Mesendoderm (in vitro differentiated cells): ENCODE measurements around the gene ANO4.

Experiments used
- DNase-seq: peaks from one replicate; pipeline ENCODE4 v3.0.0; 2013
- H2AK5ac ChIP-seq: 2 replicates; pipeline ENCODE4 v1.6.1; 2013; ENCODE audit warnings: low read length, inconsistent platforms
- H2BK120ac ChIP-seq: 2 replicates; pipeline ENCODE4 v1.6.1; 2013; ENCODE audit warnings: low read depth, mild to moderate bottlenecking, low read length, moderate library complexity, mixed read lengths
- H2BK15ac ChIP-seq: replicated peaks from 2 replicates; pipeline ENCODE4 v1.6.1; 2013; ENCODE audit warnings: low read depth, mild to moderate bottlenecking, moderate library complexity
- H2BK5ac ChIP-seq: 2 replicates; pipeline ENCODE4 v1.6.1; 2013; ENCODE audit warnings: low read length, inconsistent platforms
- H3K18ac ChIP-seq: 2 replicates; pipeline ENCODE4 v1.6.1; 2013; ENCODE audit warnings: mild to moderate bottlenecking, low read length, mixed read lengths
- H3K23ac ChIP-seq: one replicate; pipeline ENCODE4 v1.6.1; 2013; ENCODE audit warnings: low read length
- H3K27ac ChIP-seq: 2 replicates; pipeline ENCODE4 v1.5.1; 2013; ENCODE audit warnings: low read depth, mild to moderate bottlenecking, inconsistent platforms, low read length, moderate library complexity
- H3K27me3 ChIP-seq: 2 replicates; pipeline ENCODE4 v1.6.1; 2013; ENCODE audit warnings: low read length, control low read depth, mild to moderate bottlenecking, inconsistent platforms; ENCODE audit not compliant: insufficient read depth, poor library complexity
- H3K36me3 ChIP-seq: 2 replicates; pipeline ENCODE4 v1.6.1; 2013; ENCODE audit warnings: low read length, inconsistent platforms; ENCODE audit not compliant: control insufficient read depth, insufficient read depth
- H3K4ac ChIP-seq: one replicate; pipeline ENCODE4 v1.6.1; 2013; ENCODE audit warnings: low read depth, mild to moderate bottlenecking, low read length, moderate library complexity
- H3K4me1 ChIP-seq: 2 replicates; pipeline ENCODE4 v1.6.1; 2013; ENCODE audit warnings: low read depth, low read length, inconsistent platforms; ENCODE audit not compliant: control insufficient read depth
- H3K4me2 ChIP-seq: 2 replicates; pipeline ENCODE4 v1.6.1; 2013; ENCODE audit warnings: low read length
- H3K4me3 ChIP-seq: 2 replicates; pipeline ENCODE4 v1.5.1; 2013; ENCODE audit warnings: mild to moderate bottlenecking, low read length
- H3K56ac ChIP-seq: one replicate; pipeline ENCODE4 v1.6.1; 2013; ENCODE audit warnings: low read length
- H3K79me1 ChIP-seq: 2 replicates; pipeline ENCODE4 v1.6.1; 2013; ENCODE audit warnings: low read length, inconsistent platforms
- H3K79me2 ChIP-seq: 2 replicates; pipeline ENCODE4 v1.6.1; 2013; ENCODE audit warnings: mild to moderate bottlenecking, low read length; ENCODE audit not compliant: control insufficient read depth, insufficient read depth
- H3K9ac ChIP-seq: 2 replicates; pipeline ENCODE4 v1.6.1; 2013; ENCODE audit warnings: low read length, inconsistent platforms
- H4K5ac ChIP-seq: one replicate; pipeline ENCODE4 v1.6.1; 2013; ENCODE audit warnings: low read length
- H4K8ac ChIP-seq: one replicate; pipeline ENCODE4 v1.6.1; 2013; ENCODE audit warnings: low read depth, mild to moderate bottlenecking, control low read depth, low read length, moderate library complexity
- WGBS: extraction: QIAGEN DNeasy Blood & Tissue Kit; methylation state at CpG from one replicate; pipeline ENCODE4 v1.1.7; 2013; ENCODE audit warnings: low lambda C conversion rate, missing lambda C conversion rate; ENCODE audit not compliant: insufficient coverage; ENCODE audit errors: extremely low coverage; 5-methylcytosine and 5-hydroxymethylcytosine counted together

The ANO4 gene

GRCh38 chr12:100790552-100790951, 4.0 kb upstream of the ANO4 start:
- Histone ChIP-seq H4K8ac (no peak overlapping the region), H3K4ac (no peak overlapping the region), H2BK120ac (no peak overlapping the region), H3K4me3 (no peak overlapping the region), H3K18ac (no peak overlapping the region), H3K27ac (no peak overlapping the region), H3K36me3 (no peaks in the 10 kb centered on the region), H3K4me1 (peaks cover 8% of the 10 kb centered on the region), H3K9ac (no peak overlapping the region), H3K79me2 (no peaks in the 10 kb centered on the region), H2AK5ac (no peak overlapping the region), H3K4me2 (no peak overlapping the region), H2BK5ac (no peak overlapping the region), H3K56ac (no peak overlapping the region), H3K79me1 (no peaks in the 10 kb centered on the region), H4K5ac (no peak overlapping the region), H3K23ac (no peak overlapping the region), H3K27me3 (no peaks in the 10 kb centered on the region), H2BK15ac (no peak overlapping the region)
- DNase-seq, result no peak
- WGBS, result no CpG with 5 or more reads among the region's 1 CpG

GRCh38 chr12:100793182-100793581, 1.4 kb upstream of the ANO4 start:
- Histone ChIP-seq H3K4ac (no peak overlapping the region), H3K4me2 (no peak overlapping the region), H3K27ac (no peak overlapping the region), H3K4me1 (peaks cover 10% of the 10 kb centered on the region), H3K4me3 (no peak overlapping the region), H3K23ac (no peak overlapping the region), H2AK5ac (no peak overlapping the region), H3K18ac (no peak overlapping the region), H4K5ac (no peak overlapping the region), H3K9ac (no peak overlapping the region), H4K8ac (no peak overlapping the region), H2BK15ac (no peak overlapping the region), H2BK5ac (no peak overlapping the region), H2BK120ac (no peak overlapping the region), H3K36me3 (no peaks in the 10 kb centered on the region), H3K27me3 (no peaks in the 10 kb centered on the region), H3K79me2 (no peaks in the 10 kb centered on the region), H3K56ac (no peak overlapping the region), H3K79me1 (no peaks in the 10 kb centered on the region)
- peak; percentile 6 for DNase-seq
- WGBS, result no CpG with 5 or more reads among the region's 2 CpGs

GRCh38 chr12:100795174-100795799, 711 bp downstream of the ANO4 start:
- no CpG with 5 or more reads among the region's 9 CpGs for WGBS
- H3K36me3 ChIP-seq, result no peaks in the 10 kb centered on the region
- no peak overlapping the region for H2AK5ac ChIP-seq
- H3K4me2 ChIP-seq, result no peak overlapping the region
- no peak overlapping the region for H3K56ac ChIP-seq
- no peak overlapping the region for H3K23ac ChIP-seq
- no peak overlapping the region for H2BK5ac ChIP-seq
- no peak overlapping the region for H2BK15ac ChIP-seq
- no peaks in the 10 kb centered on the region for H3K27me3 ChIP-seq
- peak overlapping the region; percentile 2 for H3K27ac ChIP-seq
- H3K4ac ChIP-seq, result no peak overlapping the region
- H3K4me1 ChIP-seq, result peaks cover 8% of the 10 kb centered on the region
- H2BK120ac ChIP-seq, result no peak overlapping the region
- no peak overlapping the region for H3K18ac ChIP-seq
- H4K8ac ChIP-seq, result no peak overlapping the region
- no peak overlapping the region for H3K9ac ChIP-seq
- DNase-seq, result peak; percentile 11
- H3K79me1 ChIP-seq, result no peaks in the 10 kb centered on the region
- no peaks in the 10 kb centered on the region for H3K79me2 ChIP-seq
- H4K5ac ChIP-seq, result no peak overlapping the region
- no peak overlapping the region for H3K4me3 ChIP-seq

- H3K4me3 ChIP-seq, result no peak overlapping the region
- no peak overlapping the region for H4K8ac ChIP-seq
- no peaks in the 10 kb centered on the region for H3K27me3 ChIP-seq
- H3K4ac ChIP-seq, result no peak overlapping the region
- H2BK120ac ChIP-seq, result no peak overlapping the region
- H3K36me3 ChIP-seq, result no peaks in the 10 kb centered on the region
- H2AK5ac ChIP-seq, result no peak overlapping the region
- H4K5ac ChIP-seq, result no peak overlapping the region
- no peak overlapping the region for H3K23ac ChIP-seq
- no peak for DNase-seq
- peak overlapping the region; percentile 92 for H2BK15ac ChIP-seq
- H3K4me2 ChIP-seq, result no peak overlapping the region
- H3K79me1 ChIP-seq, result no peaks in the 10 kb centered on the region
- no peaks in the 10 kb centered on the region for H3K79me2 ChIP-seq
- H3K9ac ChIP-seq, result no peak overlapping the region
- no peak overlapping the region for H3K56ac ChIP-seq
- H3K27ac ChIP-seq, result no peak overlapping the region
- H2BK5ac ChIP-seq, result no peak overlapping the region
- peaks cover 8% of the 10 kb centered on the region for H3K4me1 ChIP-seq
- H3K18ac ChIP-seq, result peak overlapping the region; percentile 51
- no CpG with 5 or more reads among the region's 6 CpGs for WGBS
These were observed 1.2 kb downstream of the ANO4 start for GRCh38 chr12:100795800-100796179.

- no peak overlapping the region for H3K56ac ChIP-seq
- H3K9ac ChIP-seq, result no peak overlapping the region
- no peak overlapping the region for H3K18ac ChIP-seq
- no peaks in the 10 kb centered on the region for H3K36me3 ChIP-seq
- H4K5ac ChIP-seq, result no peak overlapping the region
- WGBS, result no CpG with 5 or more reads among the region's 3 CpGs
- H2BK120ac ChIP-seq, result no peak overlapping the region
- no peak overlapping the region for H2BK5ac ChIP-seq
- no peak for DNase-seq
- no peak overlapping the region for H3K4me2 ChIP-seq
- H3K27ac ChIP-seq, result no peak overlapping the region
- no peaks in the 10 kb centered on the region for H3K79me2 ChIP-seq
- no peak overlapping the region for H4K8ac ChIP-seq
- no peak overlapping the region for H3K4me3 ChIP-seq
- H2BK15ac ChIP-seq, result no peak overlapping the region
- no peaks in the 10 kb centered on the region for H3K27me3 ChIP-seq
- H2AK5ac ChIP-seq, result no peak overlapping the region
- H3K4ac ChIP-seq, result no peak overlapping the region
- no peaks in the 10 kb centered on the region for H3K79me1 ChIP-seq
- peaks cover 8% of the 10 kb centered on the region for H3K4me1 ChIP-seq
- H3K23ac ChIP-seq, result no peak overlapping the region
These were observed 2.0 kb downstream of the ANO4 start for GRCh38 chr12:100796621-100797020.

GRCh38 chr12:100797246-100797645, 2.7 kb downstream of the ANO4 start:
- no CpG with 5 or more reads among the region's 1 CpG for WGBS
- no peak overlapping the region for H2AK5ac ChIP-seq
- no peak overlapping the region for H3K4me2 ChIP-seq
- no peak overlapping the region for H3K56ac ChIP-seq
- no peak overlapping the region for H4K5ac ChIP-seq
- no peak overlapping the region for H3K4me3 ChIP-seq
- no peak overlapping the region for H3K18ac ChIP-seq
- no peak overlapping the region for H2BK5ac ChIP-seq
- no peaks in the 10 kb centered on the region for H3K27me3 ChIP-seq
- no peaks in the 10 kb centered on the region for H3K36me3 ChIP-seq
- no peak overlapping the region for H3K23ac ChIP-seq
- H3K9ac ChIP-seq, result no peak overlapping the region
- H2BK15ac ChIP-seq, result no peak overlapping the region
- no peak overlapping the region for H2BK120ac ChIP-seq
- H3K79me2 ChIP-seq, result no peaks in the 10 kb centered on the region
- H3K4ac ChIP-seq, result no peak overlapping the region
- no peak overlapping the region for H3K27ac ChIP-seq
- H3K79me1 ChIP-seq, result no peaks in the 10 kb centered on the region
- H3K4me1 ChIP-seq, result peaks cover 8% of the 10 kb centered on the region
- H4K8ac ChIP-seq, result no peak overlapping the region
- DNase-seq, result peak; percentile 53
